Endodermal cell (in vitro differentiated cells): ENCODE data around the gene DGKH. TPM values are rescaled to one million over a fixed set of nuclear protein-coding genes. Genes with fewer than 3 reads are reported as not detected.
A peak's percentile ranks its signal among the peaks of the same experiment; 100 is the strongest.

Experiments
- DNase-seq: peaks from one replicate; pipeline ENCODE4 v3.0.0-alpha.2; 2017
- H3K27ac ChIP-seq: 2 replicates; pipeline ENCODE4 v1.5.1; 2013; ENCODE audit warnings: mild to moderate bottlenecking, low read depth, low read length, moderate library complexity
- H3K27me3 ChIP-seq: 2 replicates; pipeline ENCODE4 v1.6.1; 2013; ENCODE audit warnings: mild to moderate bottlenecking, low read length, moderate library complexity; ENCODE audit not compliant: insufficient read depth, control insufficient read depth, poor library complexity, severe bottlenecking
- H3K36me3 ChIP-seq: 2 replicates; pipeline ENCODE4 v1.7.0; 2013; ENCODE audit warnings: mild to moderate bottlenecking, low read length, moderate library complexity; ENCODE audit not compliant: control insufficient read depth, insufficient read depth
- H3K4me1 ChIP-seq: one replicate; pipeline ENCODE4 v1.7.0; 2013; ENCODE audit warnings: low read length; ENCODE audit not compliant: control insufficient read depth, insufficient read depth
- H3K4me3 ChIP-seq: 2 replicates; pipeline ENCODE4 v1.5.1; 2013; ENCODE audit warnings: mild to moderate bottlenecking, low read length, moderate library complexity
- H3K9ac ChIP-seq: 2 replicates; pipeline ENCODE4 v1.6.1; 2013; ENCODE audit warnings: mild to moderate bottlenecking, low read length, moderate library complexity; ENCODE audit not compliant: poor library complexity, severe bottlenecking; ENCODE audit errors: extremely low read depth
- H3K9me3 ChIP-seq: 2 replicates; pipeline ENCODE4 v1.6.1; 2013; ENCODE audit warnings: mild to moderate bottlenecking, low read length, moderate library complexity; ENCODE audit not compliant: control insufficient read depth
- H3K27ac Mint-ChIP-seq: 2 replicates; pipeline ENCODE4 v1.8.0; 2020; ENCODE audit warnings: mixed read lengths
- H3K27me3 Mint-ChIP-seq: 2 replicates; pipeline ENCODE4 v1.8.0; 2021; ENCODE audit warnings: mild to moderate bottlenecking, mixed read lengths; ENCODE audit not compliant: insufficient read depth
- H3K36me3 Mint-ChIP-seq: 2 replicates; pipeline ENCODE4 v1.8.0; 2020; ENCODE audit warnings: low read depth, mixed read lengths
- H3K4me1 Mint-ChIP-seq: 2 replicates; pipeline ENCODE4 v1.8.0; 2020; ENCODE audit warnings: mixed read lengths
- H3K4me3 Mint-ChIP-seq: 2 replicates; pipeline ENCODE4 v1.8.0; 2020; ENCODE audit warnings: mild to moderate bottlenecking, moderate library complexity, mixed read lengths
- H3K9me3 Mint-ChIP-seq: 2 replicates; pipeline ENCODE4 v1.8.0; 2020; ENCODE audit warnings: mild to moderate bottlenecking, mixed read lengths
- WGBS, 2 experiments: methylation state at CpG; one replicate each; pipeline versions ENCODE4 v1.1.5 to v1.1.7; 2013; ENCODE audit warnings: missing lambda C conversion rate in 2 of 2, mixed read lengths in 1 of 2; ENCODE audit not compliant: insufficient coverage in 1 of 2, insufficient read length in 1 of 2; 5-methylcytosine and 5-hydroxymethylcytosine counted together
- total RNA-seq, 2 donors: library from RNA; stranded (reverse); fragmentation: NEBNext Ultra II Directional in 1 of 2; extraction: Animal tissue kit (Norgen Biotek cat#: 25700) in 1 of 2; gene quantifications; 2 replicates in 1 of 2; 3 replicates in 1 of 2; pipeline ENCODE4 v1.2.1, GENCODE V29; 2021
- TF ChIP-seq, protein P1 (sequence below): fragments of 200-600 bp; sonication (generic); conservative IDR thresholded peaks from 2 replicates; pipeline ENCODE4 v1.5.0; 2021; ENCODE audit warnings: antibody characterized with exemption, mild to moderate bottlenecking

DGKH gene
- total RNA-seq, 2 donors from 2014 or later: 7.1 to 11.5 TPM

DNA sequence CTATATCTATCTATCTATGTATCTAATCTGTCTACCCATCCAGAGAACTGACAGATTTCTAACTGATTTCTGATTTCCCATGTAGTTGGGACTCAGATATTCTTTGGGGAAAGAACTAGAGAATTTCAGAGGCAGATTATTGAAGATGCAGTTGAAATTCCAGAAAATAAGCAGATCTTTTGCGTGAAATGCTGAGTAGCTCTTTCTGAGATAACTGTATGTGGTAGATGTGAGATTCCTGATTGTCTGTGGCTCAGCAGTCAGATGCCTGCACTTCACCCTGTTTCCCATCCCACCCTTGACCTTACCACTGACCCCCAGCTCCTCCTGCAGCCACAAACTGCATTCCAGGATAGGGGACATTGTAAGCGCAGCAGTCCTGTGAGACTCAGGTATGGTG, 61.5 kb downstream of the DGKH start:
- no peaks in the 10 kb centered on the region for H3K36me3 Mint-ChIP-seq
- H3K4me1 ChIP-seq: no peaks in the 10 kb centered on the region

DNA sequence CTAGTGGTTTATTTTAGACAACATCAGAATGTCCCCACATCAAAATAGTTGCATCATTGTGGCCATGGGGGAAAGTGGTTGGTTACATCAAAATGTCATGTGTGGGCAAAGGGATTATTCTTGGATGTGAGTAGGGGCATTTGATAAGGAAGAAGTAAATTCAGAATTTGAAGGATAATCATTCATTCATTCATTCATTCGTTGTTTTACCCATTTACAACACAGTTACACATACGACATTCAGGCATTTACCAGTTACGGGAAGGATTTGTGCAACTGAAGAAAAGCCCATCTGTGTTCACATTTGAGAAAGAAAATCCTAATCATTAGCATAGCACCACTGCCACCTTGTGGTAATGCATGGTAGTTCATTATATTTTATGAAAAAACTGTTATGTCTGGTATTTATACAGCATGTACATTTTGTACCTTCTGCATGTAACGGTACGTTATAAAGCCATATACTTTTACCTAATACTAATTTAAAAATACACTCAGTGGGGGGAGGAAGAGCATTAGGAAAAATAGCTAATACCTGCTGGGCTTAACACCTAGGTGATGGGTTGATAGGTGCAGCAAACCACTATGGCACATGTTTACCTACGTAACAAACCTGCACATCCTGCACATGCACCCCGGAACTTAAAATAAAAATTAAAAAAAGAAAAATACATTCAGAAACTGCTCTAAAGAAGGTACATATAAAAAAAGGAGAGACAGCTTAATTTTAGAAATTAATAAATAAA, 62.1 kb downstream of the DGKH start:
- Mint-ChIP-seq H3K4me3 (no peak overlapping the region), H3K27ac (no peak overlapping the region), H3K27me3 (no peaks in the 10 kb centered on the region), H3K36me3 (no peaks in the 10 kb centered on the region), H3K9me3 (no peaks in the 10 kb centered on the region), H3K4me1 (no peaks in the 10 kb centered on the region)
- H3K27ac ChIP-seq: no peak overlapping the region
- H3K4me3 ChIP-seq: no peak overlapping the region
- H3K27me3 ChIP-seq: no peaks in the 10 kb centered on the region
- H3K9me3 ChIP-seq: no peaks in the 10 kb centered on the region
- H3K9ac ChIP-seq: no peak overlapping the region
- DNase-seq: no peak
- TF ChIP-seq, protein P1, sequence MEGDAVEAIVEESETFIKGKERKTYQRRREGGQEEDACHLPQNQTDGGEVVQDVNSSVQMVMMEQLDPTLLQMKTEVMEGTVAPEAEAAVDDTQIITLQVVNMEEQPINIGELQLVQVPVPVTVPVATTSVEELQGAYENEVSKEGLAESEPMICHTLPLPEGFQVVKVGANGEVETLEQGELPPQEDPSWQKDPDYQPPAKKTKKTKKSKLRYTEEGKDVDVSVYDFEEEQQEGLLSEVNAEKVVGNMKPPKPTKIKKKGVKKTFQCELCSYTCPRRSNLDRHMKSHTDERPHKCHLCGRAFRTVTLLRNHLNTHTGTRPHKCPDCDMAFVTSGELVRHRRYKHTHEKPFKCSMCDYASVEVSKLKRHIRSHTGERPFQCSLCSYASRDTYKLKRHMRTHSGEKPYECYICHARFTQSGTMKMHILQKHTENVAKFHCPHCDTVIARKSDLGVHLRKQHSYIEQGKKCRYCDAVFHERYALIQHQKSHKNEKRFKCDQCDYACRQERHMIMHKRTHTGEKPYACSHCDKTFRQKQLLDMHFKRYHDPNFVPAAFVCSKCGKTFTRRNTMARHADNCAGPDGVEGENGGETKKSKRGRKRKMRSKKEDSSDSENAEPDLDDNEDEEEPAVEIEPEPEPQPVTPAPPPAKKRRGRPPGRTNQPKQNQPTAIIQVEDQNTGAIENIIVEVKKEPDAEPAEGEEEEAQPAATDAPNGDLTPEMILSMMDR: peak; percentile 95
- no peaks in the 10 kb centered on the region for H3K4me1 ChIP-seq
- 35 to 52% methylated on average over 3 of the region's 7 CpGs for WGBS, 2 experiments
- no peaks in the 10 kb centered on the region for H3K36me3 ChIP-seq

More for the DNA sequence above, 61.5 kb downstream of the DGKH start:
- Histone ChIP-seq H3K27ac (no peak overlapping the region), H3K9ac (no peak overlapping the region), H3K9me3 (no peaks in the 10 kb centered on the region), H3K36me3 (no peaks in the 10 kb centered on the region), H3K4me3 (no peak overlapping the region), H3K27me3 (no peaks in the 10 kb centered on the region)
- DNase-seq: no peak
- Mint-ChIP-seq H3K27ac (no peak overlapping the region), H3K4me1 (no peaks in the 10 kb centered on the region), H3K9me3 (no peaks in the 10 kb centered on the region), H3K4me3 (no peak overlapping the region), H3K27me3 (no peaks in the 10 kb centered on the region)
- TF ChIP-seq, protein P1: no peak
- WGBS, 2 experiments: 96% methylated on average over 2 of the region's 2 CpGs; no CpG with 5 or more reads in 1 of the 2 experiments

DNA sequence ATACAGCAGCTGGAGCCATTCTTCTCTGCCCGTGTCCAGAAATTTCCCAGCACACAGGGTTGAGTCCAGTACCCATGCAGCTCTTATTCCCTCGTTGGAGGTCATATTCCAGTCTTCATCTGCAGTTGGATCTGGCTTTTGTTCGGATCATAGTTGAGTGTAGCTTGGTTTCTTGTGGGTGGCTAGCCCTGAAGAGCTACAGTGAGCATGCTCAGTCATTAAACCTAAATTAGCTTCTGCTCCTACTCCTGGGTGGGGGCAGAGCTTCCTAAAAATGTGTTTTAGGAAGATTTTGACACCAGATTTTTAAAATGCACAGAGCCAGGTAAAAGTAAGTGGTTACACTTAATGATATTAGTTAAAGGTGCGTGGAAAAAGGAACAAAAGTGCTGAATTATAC, 64.4 kb downstream of the DGKH start:
- no peaks in the 10 kb centered on the region for H3K4me1 ChIP-seq
- H3K4me3 Mint-ChIP-seq: no peak overlapping the region
- WGBS, 2 experiments: 71 to 90% methylated on average over 3 to 4 of the region's 4 CpGs
- H3K27ac ChIP-seq: no peak overlapping the region
- H3K4me3 ChIP-seq: no peak overlapping the region
- no peaks in the 10 kb centered on the region for H3K9me3 Mint-ChIP-seq
- no peak overlapping the region for H3K9ac ChIP-seq
- no peaks in the 10 kb centered on the region for H3K27me3 ChIP-seq
- H3K27ac Mint-ChIP-seq: no peak overlapping the region
- H3K4me1 Mint-ChIP-seq: no peaks in the 10 kb centered on the region
- no peaks in the 10 kb centered on the region for H3K9me3 ChIP-seq
- no peak for DNase-seq
- no peaks in the 10 kb centered on the region for H3K36me3 Mint-ChIP-seq
- no peaks in the 10 kb centered on the region for H3K36me3 ChIP-seq
- no peaks in the 10 kb centered on the region for H3K27me3 Mint-ChIP-seq
- TF ChIP-seq, protein P1: no peak
